ENCODE data around the gene DAND5. TPM values are rescaled to one million over a fixed set of nuclear protein-coding genes. Genes with fewer than 3 reads are reported as not detected.
"Not testable (repeated sequence)": the region's sequence is repeated elsewhere in the genome, so short reads cannot be mapped to it uniquely, and the experiment has no call there.

The DAND5 gene
- polyA plus RNA-seq, 3 donors = 0.11 to 0.15 TPM; not detected in 1

- peak; percentile 93 to 96 (median 96) for DNase-seq (ENCODE audit: low read depth in 3 of 3, low spot score in 2 of 3)
These were observed 23.8 kb upstream of the DAND5 start, which contains the start of gene RAD23A for GRCh38 chr19:12945479-12946091. Gene RAD23A (plus strand): TSS chr19:12945862. CDS start chr19:12945949, 87 bp downstream.

- no peak for DNase-seq (ENCODE audit: low read depth in 3 of 3, low spot score in 2 of 3)
These were observed 23.2 kb upstream of the DAND5 start for GRCh38 chr19:12946092-12946721.

GRCh38 chr19:12946731-12947496, 22.5 kb upstream of the DAND5 start:
- DNase-seq (ENCODE audit: low read depth in 3 of 3, low spot score in 2 of 3) = no peak

- DNase-seq (ENCODE audit: low read depth in 3 of 3, low spot score in 2 of 3) = no peak
These were observed 21.4 kb upstream of the DAND5 start for GRCh38 chr19:12947702-12948611.

- DNase-seq (ENCODE audit: low read depth in 3 of 3, low spot score in 2 of 3) = no peak
These were observed 20.6 kb upstream of the DAND5 start for GRCh38 chr19:12948612-12949362.

GRCh38 chr19:12949363-12950283, 19.8 kb upstream of the DAND5 start:
- no peak for DNase-seq (ENCODE audit: low read depth in 3 of 3, low spot score in 2 of 3)

GRCh38 chr19:12952050-12952449, 17.3 kb upstream of the DAND5 start:
- DNase-seq (ENCODE audit: low read depth in 3 of 3, low spot score in 2 of 3) = not testable (repeated sequence)

- no peak for DNase-seq (ENCODE audit: low read depth in 3 of 3, low spot score in 2 of 3)
These were observed 16.8 kb upstream of the DAND5 start for GRCh38 chr19:12952488-12953137.

GRCh38 chr19:12953138-12953798, 16.1 kb upstream of the DAND5 start:
- no peak for DNase-seq (ENCODE audit: low read depth in 3 of 3, low spot score in 2 of 3)

GRCh38 chr19:12953799-12954611, 15.4 kb upstream of the DAND5 start:
- DNase-seq (ENCODE audit: low read depth in 3 of 3, low spot score in 2 of 3) = no peak

- DNase-seq (ENCODE audit: low read depth in 3 of 3, low spot score in 2 of 3) = no peak
These were observed 14.8 kb upstream of the DAND5 start for GRCh38 chr19:12954612-12954962.

- DNase-seq (ENCODE audit: low read depth in 3 of 3, low spot score in 2 of 3) = not testable (repeated sequence)
These were observed 13.8 kb upstream of the DAND5 start for GRCh38 chr19:12955575-12955974.

GRCh38 chr19:12955996-12956395, 13.4 kb upstream of the DAND5 start:
- no peak for DNase-seq (ENCODE audit: low read depth in 3 of 3, low spot score in 2 of 3)

GRCh38 chr19:12956446-12957388, 12.7 kb upstream of the DAND5 start, which contains the start of gene GADD45GIP1:
Gene GADD45GIP1 (minus strand): TSS chr19:12957223. CDS start chr19:12957212, 11 bp downstream.
- no peak for DNase-seq (ENCODE audit: low read depth in 3 of 3, low spot score in 2 of 3)

GRCh38 chr19:12957389-12957952, 11.9 kb upstream of the DAND5 start:
- not testable (repeated sequence) for DNase-seq (ENCODE audit: low read depth in 3 of 3, low spot score in 2 of 3)

Data from right renal cortex interstitium (tissue), 3 donors.